Activated effector memory CD4-positive, alpha-beta T cell treated with anti-CD3 and anti-CD28 coated beads, Interleukin-2, amount 50 U/mL, for 16 hours (primary cell): ENCODE data around the gene STXBP4.

Source experiments
- DNase-seq: peaks from one replicate; pipeline ENCODE4 v3.0.0-alpha.2; 2020

Gene STXBP4

GRCh38 chr17:55175788-55176427, 207.3 kb downstream of the STXBP4 start:
- DNase-seq, result no peak

DNA sequence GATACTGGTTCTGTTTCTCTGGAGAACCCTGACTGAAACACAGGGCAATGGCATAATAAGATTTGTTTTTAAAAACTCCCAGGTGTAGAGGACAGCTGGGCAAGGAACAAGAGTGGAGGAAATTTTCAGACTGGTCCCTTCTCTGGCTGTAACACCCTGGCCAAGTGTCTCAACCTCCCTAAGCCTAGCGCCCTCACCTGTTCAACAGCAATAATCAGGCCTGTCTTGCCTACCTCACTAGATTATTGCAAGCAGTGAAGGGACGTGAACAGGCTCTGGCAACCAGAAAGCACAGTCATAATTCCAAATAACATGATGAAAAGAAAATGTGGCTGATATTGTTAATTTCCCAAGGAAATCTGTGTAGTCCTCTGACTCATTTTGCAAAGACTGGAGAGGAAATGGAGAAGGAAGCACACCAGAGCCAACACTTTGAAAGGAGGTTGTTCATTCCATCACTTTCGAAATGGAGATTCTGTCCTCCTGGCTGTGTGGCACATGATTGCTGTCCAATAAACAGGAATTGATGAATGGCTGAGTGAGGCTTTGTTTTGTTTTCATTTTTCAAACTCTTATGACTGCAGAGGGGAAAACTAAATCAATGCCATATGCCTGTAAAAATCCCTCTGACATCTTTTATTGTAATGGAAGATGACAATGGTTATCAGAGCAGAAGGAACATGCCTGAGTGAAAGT, 208.7 kb downstream of the STXBP4 start:
- DNase-seq, result no peak

GRCh38 chr17:55177855-55178217, 209.3 kb downstream of the STXBP4 start:
- DNase-seq, result no peak

- no peak for DNase-seq
Measured at GRCh38 chr17:55186937-55187770, 218.6 kb downstream of the STXBP4 start.

DNA sequence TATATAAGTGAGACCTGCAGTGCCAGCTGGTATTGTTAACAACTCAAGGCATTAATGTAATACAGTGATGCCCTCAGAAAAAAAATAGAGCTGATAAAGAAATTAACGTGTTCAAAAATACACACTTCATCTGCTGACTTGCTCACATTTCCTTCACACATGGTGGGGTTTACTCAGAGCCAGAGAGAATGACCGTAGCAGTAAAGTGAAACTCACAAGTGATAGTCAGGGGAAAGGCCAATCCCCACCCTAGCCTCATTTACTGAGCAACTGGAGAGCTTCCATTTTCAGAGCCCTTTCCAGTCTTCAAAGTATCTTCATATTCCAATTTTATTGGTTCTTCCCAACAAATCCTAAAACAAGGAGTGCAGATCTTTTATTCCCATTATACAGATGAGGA, 222.2 kb downstream of the STXBP4 start:
- no peak for DNase-seq

GRCh38 chr17:55198690-55199370, 230.3 kb downstream of the STXBP4 start:
- no peak for DNase-seq

- no peak for DNase-seq
Measured at GRCh38 chr17:55200904-55201303, 232.3 kb downstream of the STXBP4 start.

- DNase-seq, result no peak
Measured at GRCh38 chr17:55201308-55201932, 232.9 kb downstream of the STXBP4 start.

DNA sequence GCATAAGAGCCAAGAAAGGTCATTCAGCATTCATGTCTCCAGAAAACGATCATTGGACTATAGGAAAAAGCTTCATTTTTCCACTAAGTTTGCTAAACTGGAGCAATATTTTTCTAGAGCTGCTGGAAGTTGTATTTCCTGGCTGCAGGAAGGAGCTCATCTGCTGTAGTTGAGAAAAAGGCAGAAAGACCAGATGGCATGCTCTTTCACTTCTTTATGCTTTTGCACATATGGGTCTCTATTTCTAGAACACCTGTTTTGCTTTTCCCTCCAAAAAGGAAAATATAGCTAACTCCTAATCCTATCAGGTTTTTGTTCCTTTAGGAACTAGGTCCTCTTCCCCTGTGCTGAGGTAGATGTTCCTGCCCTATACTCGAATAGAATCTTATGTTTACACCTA, 234.3 kb downstream of the STXBP4 start:
- DNase-seq, result no peak

GRCh38 chr17:55208078-55208812, 239.7 kb downstream of the STXBP4 start:
- no peak for DNase-seq

DNA sequence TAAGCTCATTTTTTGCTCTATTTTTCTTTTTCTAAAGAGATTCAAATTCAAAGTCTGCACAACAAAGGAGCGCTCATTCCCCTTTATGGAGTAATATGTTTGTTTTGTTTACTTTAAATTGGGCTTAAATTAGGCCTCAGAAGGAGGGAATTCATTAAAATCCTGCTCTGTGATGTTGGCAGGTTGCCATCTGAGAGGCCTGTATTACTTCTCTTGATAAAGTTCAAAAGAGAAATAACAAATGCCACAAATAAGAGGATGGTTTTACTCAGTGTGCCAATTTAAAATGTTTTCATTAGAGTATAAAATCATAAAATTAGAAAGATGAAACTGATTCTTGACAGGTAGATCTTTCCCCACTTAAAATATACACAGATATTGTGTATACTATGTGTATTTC, 241.7 kb downstream of the STXBP4 start:
- DNase-seq, result no peak

- no peak for DNase-seq
Measured at GRCh38 chr17:55212880-55213279, 244.3 kb downstream of the STXBP4 start.

DNA sequence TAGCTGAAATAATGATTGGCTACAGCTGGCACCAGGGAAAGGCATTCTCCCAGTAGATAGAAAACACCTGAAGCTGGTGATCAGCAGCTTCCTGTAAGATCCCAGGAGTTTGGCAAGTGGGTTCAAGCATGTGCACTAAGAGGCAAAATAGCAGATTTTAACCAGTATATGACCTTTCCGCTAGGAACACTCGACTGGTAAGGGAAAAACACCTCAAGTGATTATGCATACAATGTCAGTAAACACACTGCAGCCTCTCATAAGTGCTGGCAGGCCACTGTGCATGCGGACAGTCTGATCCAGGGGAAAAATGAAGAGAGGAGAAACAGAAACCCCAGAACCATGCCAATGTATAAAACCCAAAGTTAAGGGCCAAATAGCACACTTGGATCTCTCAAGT, 247.1 kb downstream of the STXBP4 start:
- no peak for DNase-seq

- DNase-seq, result no peak
Measured at GRCh38 chr17:55216888-55217287, 248.3 kb downstream of the STXBP4 start.

DNA sequence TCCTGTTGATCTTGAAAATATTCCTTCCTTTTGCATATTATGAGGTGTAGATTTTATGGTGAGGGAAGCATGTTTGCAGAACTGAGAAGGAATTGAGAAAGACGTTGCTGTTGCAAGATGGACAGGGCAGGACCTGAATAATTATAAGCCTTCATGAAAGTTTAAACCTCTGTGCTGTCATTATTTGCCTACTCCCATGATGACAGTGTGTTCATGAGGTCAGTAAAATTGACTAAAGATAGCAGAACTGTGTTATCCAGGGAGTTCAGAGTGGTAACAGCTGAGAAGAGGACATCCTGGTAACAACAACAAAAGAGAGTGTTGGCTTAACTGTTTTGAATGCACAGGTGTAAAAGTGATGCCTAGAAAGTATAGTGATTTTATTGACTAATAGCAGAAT, 250.9 kb downstream of the STXBP4 start:
- no peak for DNase-seq

- no peak for DNase-seq
Measured at GRCh38 chr17:55219934-55220333, 251.4 kb downstream of the STXBP4 start.
